ENCODE results near the gene HSPBP1. TPM values are rescaled to one million over a fixed set of nuclear protein-coding genes. Genes with fewer than 3 reads are reported as not detected.

The HSPBP1 gene
- total and polyA plus RNA-seq, 2 of the 13 experiments (the other 11 are each of a cell fraction or from before 2014, with no cell fraction given): 22.3 to 33.7 TPM

- TF ChIP-seq MAZ (IDR thresholded peaks at IDR 0.05; ENCODE audit: borderline replicate concordance, low read depth, low read length) (peak; percentile 59; the same call in 1 of the 2 replicates), MAZ (CRISPR knock-in tag; IDR thresholded peaks at IDR 0.05; ENCODE audit: low read depth) (peak; percentile 62; the same call in 1 of the 2 replicates), CCDC6 (CRISPR knock-in tag; IDR thresholded peaks at IDR 0.05) (no peak), FOXM1 (CRISPR knock-in tag; IDR thresholded peaks at IDR 0.05) (no peak), ZFX (CRISPR knock-in tag; IDR thresholded peaks at IDR 0.05; ENCODE audit: low read depth) (0 out of 2 replicates have a peak, but pooled peaks have one; percentile 36), BCLAF1 (IDR thresholded peaks at IDR 0.05) (no peak), HCFC1 (IDR thresholded peaks at IDR 0.05; ENCODE audit: low read depth, low read length) (peak; percentile 28; the same call in 1 of the 2 replicates), CBX5 (CRISPR knock-in tag; IDR thresholded peaks at IDR 0.05; ENCODE audit: borderline replicate concordance) (0 out of 2 replicates have a peak, but pooled peaks have one; percentile 14), ZNF772 (CRISPR knock-in tag; IDR thresholded peaks at IDR 0.05) (0 out of 2 replicates have a peak, but pooled peaks have one; percentile 36), ZBTB33 (CRISPR knock-in tag; IDR thresholded peaks at IDR 0.05) (peak; percentile 68), PRDM10 (CRISPR knock-in tag; IDR thresholded peaks at IDR 0.05; ENCODE audit: low read depth) (no peak), AHR (CRISPR knock-in tag; IDR thresholded peaks at IDR 0.05) (no peak), ZNF512 (CRISPR knock-in tag; IDR thresholded peaks at IDR 0.05) (no peak), ZNF510 (CRISPR knock-in tag; IDR thresholded peaks at IDR 0.05; ENCODE audit: low read depth) (0 out of 2 replicates have a peak, but pooled peaks have one; percentile 56), HDAC1 (CRISPR knock-in tag; IDR thresholded peaks at IDR 0.05) (peak; percentile 51; the same call in 1 of the 2 replicates), ZNF3 (CRISPR knock-in tag; IDR thresholded peaks at IDR 0.05) (no peak), PAX8 (CRISPR knock-in tag; IDR thresholded peaks at IDR 0.05; ENCODE audit: borderline replicate concordance) (0 out of 2 replicates have a peak, but pooled peaks have one; percentile 40), HNRNPLL (IDR thresholded peaks at IDR 0.05; ENCODE audit: low read depth, low read length, poor library complexity, severe bottlenecking) (peak; percentile 36)
Measured at GRCh38 chr19:55301459-55302317, 21.8 kb upstream of the HSPBP1 start (continued).

Measured in HepG2 (cell line).